Vagina (tissue), 2 donors: ENCODE data around the gene HOXA5.

Experiments used
- CTCF ChIP-seq, 3 experiments: fragments of 450-650 bp in 2 of 3; fragments of 200-600 bp in 1 of 3; sonication (generic) in 1 of 3; IDR thresholded peaks; one replicate each; pipeline ENCODE4 v1.5.1; 2017 to 2019; ENCODE audit warnings: antibody characterized with exemption in 3 of 3, mild to moderate bottlenecking in 2 of 3, moderate library complexity in 2 of 3
- POLR2A ChIP-seq, 2 donors: fragments of 450-650 bp; IDR thresholded peaks; one replicate each; pipeline ENCODE4 v1.6.1; 2017; ENCODE audit warnings: antibody characterized with exemption in 2 of 2, mild to moderate bottlenecking in 2 of 2, moderate library complexity in 2 of 2
- POLR2AphosphoS5 ChIP-seq, 2 donors: sonication (generic); formaldehyde crosslinking; IDR thresholded peaks; one replicate each; pipeline ENCODE4 v1.9.0; 2017; ENCODE audit warnings: antibody characterized with exemption in 2 of 2, mild to moderate bottlenecking in 2 of 2, low read depth in 1 of 2; ENCODE audit not compliant: insufficient read depth in 1 of 2

- TF ChIP-seq CTCF (IDR thresholded peaks at IDR 0.05) (no peak), POLR2A (IDR thresholded peaks at IDR 0.05) (no peak), POLR2AphosphoS5 (IDR thresholded peaks at IDR 0.05; ENCODE audit: insufficient read depth in 1 of 2, low read depth in 1 of 2) (no peak)
Measured at GRCh38 chr7:27139334-27140125, 4.0 kb downstream of the HOXA5 start.
